Measurements from ENCODE around the gene RAVER2.
"Not testable (repeated sequence)": the region's sequence is repeated elsewhere in the genome, so short reads cannot be mapped to it uniquely, and the experiment has no call there.

RAVER2 gene

GRCh38 chr1:64790832-64791487 is 46.1 kb downstream of the RAVER2 start:
- TF ChIP-seq SPI1 (IDR thresholded peaks at IDR 0.05; ENCODE audit: low read depth, low read length) (no peak), POLR2A (IDR thresholded peaks at IDR 0.05; ENCODE audit: low read depth, low read length) (no peak), PAX5 (IDR thresholded peaks at IDR 0.05; ENCODE audit: insufficient read depth, low read length, severe bottlenecking) (no peak), TAF1 (IDR thresholded peaks at IDR 0.05; ENCODE audit: low read depth, low read length) (no peak)
- no peak for FAIRE-seq
- DNase-seq (ENCODE audit: insufficient read length, low spot score): no peak

GRCh38 chr1:64798872-64799271 is 54.0 kb downstream of the RAVER2 start:
- no peak for TF ChIP-seq PAX5 (IDR thresholded peaks at IDR 0.05; ENCODE audit: insufficient read depth, low read length, severe bottlenecking)
- DNase-seq (ENCODE audit: insufficient read length, low spot score): no peak
- FAIRE-seq: no peak

- no peak for DNase-seq (ENCODE audit: insufficient read length, low spot score)
- no peak for FAIRE-seq
- TF ChIP-seq POLR2AphosphoS5 (IDR thresholded peaks at IDR 0.05; ENCODE audit: low read depth, low read length) (no peak), SPI1 (IDR thresholded peaks at IDR 0.05; ENCODE audit: low read depth, low read length) (no peak), TAF1 (IDR thresholded peaks at IDR 0.05; ENCODE audit: low read depth, low read length) (no peak), PAX5 (IDR thresholded peaks at IDR 0.05; ENCODE audit: insufficient read depth, low read length, severe bottlenecking) (no peak), POU2F2 (IDR thresholded peaks at IDR 0.05; ENCODE audit: low read depth, low read length) (no peak), POLR2A (IDR thresholded peaks at IDR 0.05; ENCODE audit: low read depth, low read length) (no peak)
Measured at GRCh38 chr1:64801851-64802523, 57.1 kb downstream of the RAVER2 start.

- DNase-seq (ENCODE audit: insufficient read length, low spot score): no peak
- FAIRE-seq: no peak
- no peak for TF ChIP-seq SPI1 (IDR thresholded peaks at IDR 0.05; ENCODE audit: low read depth, low read length)
- no peak for TF ChIP-seq POU2F2 (IDR thresholded peaks at IDR 0.05; ENCODE audit: low read depth, low read length)
- TF ChIP-seq TAF1 (IDR thresholded peaks at IDR 0.05; ENCODE audit: low read depth, low read length): no peak
Measured at GRCh38 chr1:64809309-64809708, 64.4 kb downstream of the RAVER2 start.

- no peak for DNase-seq (ENCODE audit: insufficient read length, low spot score)
- FAIRE-seq: no peak
- TF ChIP-seq TAF1 (IDR thresholded peaks at IDR 0.05; ENCODE audit: low read depth, low read length) (no peak), POLR2AphosphoS5 (IDR thresholded peaks at IDR 0.05; ENCODE audit: low read depth, low read length) (no peak), POLR2A (IDR thresholded peaks at IDR 0.05; ENCODE audit: low read depth, low read length) (no peak), POU2F2 (IDR thresholded peaks at IDR 0.05; ENCODE audit: low read depth, low read length) (no peak), PAX5 (IDR thresholded peaks at IDR 0.05; ENCODE audit: insufficient read depth, low read length, severe bottlenecking) (no peak), SPI1 (IDR thresholded peaks at IDR 0.05; ENCODE audit: low read depth, low read length) (no peak)
Measured at GRCh38 chr1:64810001-64810400, 65.1 kb downstream of the RAVER2 start.

- TF ChIP-seq POU2F2 (IDR thresholded peaks at IDR 0.05; ENCODE audit: low read depth, low read length) (no peak), SPI1 (IDR thresholded peaks at IDR 0.05; ENCODE audit: low read depth, low read length) (no peak)
- FAIRE-seq: no peak
- DNase-seq (ENCODE audit: insufficient read length, low spot score): no peak
Measured at GRCh38 chr1:64811131-64811530, 66.3 kb downstream of the RAVER2 start.

- no peak for DNase-seq (ENCODE audit: insufficient read length, low spot score)
- FAIRE-seq: no peak
- TF ChIP-seq POLR2AphosphoS5 (IDR thresholded peaks at IDR 0.05; ENCODE audit: low read depth, low read length) (no peak), TAF1 (IDR thresholded peaks at IDR 0.05; ENCODE audit: low read depth, low read length) (no peak), PAX5 (IDR thresholded peaks at IDR 0.05; ENCODE audit: insufficient read depth, low read length, severe bottlenecking) (no peak)
Measured at GRCh38 chr1:64814427-64814826, 69.6 kb downstream of the RAVER2 start.

GRCh38 chr1:64817364-64817763 is 72.5 kb downstream of the RAVER2 start:
- not testable (repeated sequence) for DNase-seq (ENCODE audit: insufficient read length, low spot score); FAIRE-seq

GRCh38 chr1:64820572-64820971 is 75.7 kb downstream of the RAVER2 start:
- FAIRE-seq; DNase-seq (ENCODE audit: insufficient read length, low spot score): not testable (repeated sequence)

GRCh38 chr1:64822621-64823020 is 77.7 kb downstream of the RAVER2 start:
- no peak for DNase-seq (ENCODE audit: insufficient read length, low spot score)

More at GRCh38 chr1:64822621-64823020, 77.7 kb downstream of the RAVER2 start:
- no peak for FAIRE-seq
- TF ChIP-seq TAF1 (IDR thresholded peaks at IDR 0.05; ENCODE audit: low read depth, low read length) (no peak), POLR2AphosphoS5 (IDR thresholded peaks at IDR 0.05; ENCODE audit: low read depth, low read length) (no peak), SPI1 (IDR thresholded peaks at IDR 0.05; ENCODE audit: low read depth, low read length) (no peak), POU2F2 (IDR thresholded peaks at IDR 0.05; ENCODE audit: low read depth, low read length) (no peak), PAX5 (IDR thresholded peaks at IDR 0.05; ENCODE audit: insufficient read depth, low read length, severe bottlenecking) (no peak), POLR2A (IDR thresholded peaks at IDR 0.05; ENCODE audit: low read depth, low read length) (no peak)

Data from GM12891 (cell line).